ENCODE measurements around the gene MUC5B. TPM values are rescaled to one million over a fixed set of nuclear protein-coding genes. Genes with fewer than 3 reads are reported as not detected.
A peak's percentile ranks its signal among the peaks of the same experiment; 100 is the strongest.

MUC5B gene
- total RNA-seq, 2 donors from 2014 or later: not detected

- no peaks in the 10 kb centered on the region for H3K36me3 ChIP-seq (ENCODE audit: control insufficient read depth, insufficient read depth, low read length)
- H3K27ac Mint-ChIP-seq: no peak overlapping the region
- no peak overlapping the region for H3K9ac ChIP-seq (ENCODE audit: extremely low read depth, low read length, poor library complexity, severe bottlenecking)
- no peaks in the 10 kb centered on the region for H3K4me1 Mint-ChIP-seq
- no peak overlapping the region for H3K27ac ChIP-seq (ENCODE audit: low read depth, low read length)
- peaks cover 2% of the 10 kb centered on the region for H3K27me3 Mint-ChIP-seq (ENCODE audit: insufficient read depth)
- H3K4me1 ChIP-seq (ENCODE audit: control insufficient read depth, insufficient read depth, low read length): no peaks in the 10 kb centered on the region
- TF ChIP-seq CTCF (conservative IDR thresholded peaks at IDR 0.05): no peak
- no peaks in the 10 kb centered on the region for H3K9me3 ChIP-seq (ENCODE audit: control insufficient read depth, low read length)
- DNase-seq: peak; percentile 84
- H3K4me3 ChIP-seq (ENCODE audit: low read length): no peak overlapping the region
- H3K27me3 ChIP-seq (ENCODE audit: control insufficient read depth, insufficient read depth, low read length, poor library complexity, severe bottlenecking): no peaks in the 10 kb centered on the region
- no peak overlapping the region for H3K4me3 Mint-ChIP-seq
- H3K9me3 Mint-ChIP-seq: no peaks in the 10 kb centered on the region
- WGBS, 2 experiments (ENCODE audit: insufficient coverage in 1 of 2, insufficient read length in 1 of 2): 82 to 94% methylated on average over 15 to 25 of the region's 27 CpGs
- H3K36me3 Mint-ChIP-seq (ENCODE audit: low read depth): no peaks in the 10 kb centered on the region
These were observed 1.9 kb downstream of the MUC5B start for GRCh38 chr11:1224491-1225385.

- no peaks in the 10 kb centered on the region for H3K9me3 Mint-ChIP-seq
- no peak overlapping the region for H3K4me3 Mint-ChIP-seq
- peaks cover 2% of the 10 kb centered on the region for H3K27me3 Mint-ChIP-seq (ENCODE audit: insufficient read depth)
- no peak overlapping the region for H3K27ac Mint-ChIP-seq
- TF ChIP-seq CTCF (conservative IDR thresholded peaks at IDR 0.05): no peak
- Histone ChIP-seq H3K4me1 (ENCODE audit: control insufficient read depth, insufficient read depth, low read length) (no peaks in the 10 kb centered on the region), H3K36me3 (ENCODE audit: control insufficient read depth, insufficient read depth, low read length) (no peaks in the 10 kb centered on the region), H3K9me3 (ENCODE audit: control insufficient read depth, low read length) (no peaks in the 10 kb centered on the region), H3K9ac (ENCODE audit: extremely low read depth, low read length, poor library complexity, severe bottlenecking) (no peak overlapping the region), H3K4me3 (ENCODE audit: low read length) (no peak overlapping the region), H3K27ac (ENCODE audit: low read depth, low read length) (no peak overlapping the region), H3K27me3 (ENCODE audit: control insufficient read depth, insufficient read depth, low read length, poor library complexity, severe bottlenecking) (no peaks in the 10 kb centered on the region)
- DNase-seq: peak; percentile 43
- no peaks in the 10 kb centered on the region for H3K36me3 Mint-ChIP-seq (ENCODE audit: low read depth)
- no peaks in the 10 kb centered on the region for H3K4me1 Mint-ChIP-seq
- WGBS, 2 experiments (ENCODE audit: insufficient coverage in 1 of 2, insufficient read length in 1 of 2): 92 to 93% methylated on average over 12 to 29 of the region's 29 CpGs
These were observed 2.7 kb downstream of the MUC5B start for GRCh38 chr11:1225386-1226225.

DNA sequence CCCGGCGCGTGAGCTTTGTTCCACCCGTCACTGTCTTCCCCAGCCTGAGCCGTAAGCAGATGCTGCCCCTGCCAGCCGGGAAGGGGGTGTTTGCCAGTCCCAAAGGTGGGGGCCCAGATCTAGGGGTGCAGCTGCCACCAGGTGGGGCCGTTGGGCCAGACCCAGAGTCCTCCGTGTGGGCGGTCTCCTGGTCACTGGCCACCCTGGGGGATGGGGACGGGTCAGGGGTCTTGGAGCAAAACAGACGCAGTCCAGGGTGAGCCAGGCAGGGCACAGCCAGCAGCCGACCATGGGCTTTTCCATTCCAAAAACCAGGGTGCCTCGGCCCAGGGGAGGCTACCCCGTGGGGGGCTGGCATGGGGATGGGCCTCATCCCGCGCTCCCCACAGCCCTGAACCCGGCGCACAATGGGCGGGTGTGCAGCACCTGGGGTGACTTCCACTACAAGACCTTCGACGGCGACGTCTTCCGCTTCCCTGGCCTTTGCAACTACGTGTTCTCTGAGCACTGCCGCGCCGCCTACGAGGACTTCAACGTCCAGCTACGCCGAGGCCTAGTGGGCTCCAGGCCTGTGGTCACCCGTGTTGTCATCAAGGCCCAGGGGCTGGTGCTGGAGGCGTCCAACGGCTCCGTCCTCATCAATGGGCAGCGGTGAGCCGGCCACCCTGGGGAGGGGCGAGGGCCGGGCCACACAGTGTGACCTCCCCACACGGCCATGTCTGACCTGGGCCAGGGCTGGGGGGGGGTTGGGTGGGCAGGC lies 3.5 kb downstream of the MUC5B start:
- H3K36me3 Mint-ChIP-seq (ENCODE audit: low read depth): no peaks in the 10 kb centered on the region
- no peak overlapping the region for H3K9ac ChIP-seq (ENCODE audit: extremely low read depth, low read length, poor library complexity, severe bottlenecking)
- no peaks in the 10 kb centered on the region for H3K36me3 ChIP-seq (ENCODE audit: control insufficient read depth, insufficient read depth, low read length)
- no peaks in the 10 kb centered on the region for H3K27me3 Mint-ChIP-seq (ENCODE audit: insufficient read depth)
- no peaks in the 10 kb centered on the region for H3K9me3 ChIP-seq (ENCODE audit: control insufficient read depth, low read length)
- no peak overlapping the region for H3K4me3 ChIP-seq (ENCODE audit: low read length)
- TF ChIP-seq CTCF (conservative IDR thresholded peaks at IDR 0.05): no peak
- H3K4me1 ChIP-seq (ENCODE audit: control insufficient read depth, insufficient read depth, low read length): no peaks in the 10 kb centered on the region
- H3K9me3 Mint-ChIP-seq: no peaks in the 10 kb centered on the region
- peak; percentile 65 for DNase-seq
- no peaks in the 10 kb centered on the region for H3K27me3 ChIP-seq (ENCODE audit: control insufficient read depth, insufficient read depth, low read length, poor library complexity, severe bottlenecking)
- no peaks in the 10 kb centered on the region for H3K4me1 Mint-ChIP-seq
- no peak overlapping the region for H3K4me3 Mint-ChIP-seq
- no peak overlapping the region for H3K27ac Mint-ChIP-seq
- H3K27ac ChIP-seq (ENCODE audit: low read depth, low read length): no peak overlapping the region
- 92 to 95% methylated on average over 26 to 41 of the region's 41 CpGs for WGBS, 2 experiments (ENCODE audit: insufficient coverage in 1 of 2, insufficient read length in 1 of 2)
